ENCODE measurements around the gene FBXL14.

FBXL14 gene

GRCh38 chr12:1532375-1533165, 61.8 kb downstream of the FBXL14 start:
- no peak for DNase-seq

- no peak for DNase-seq
Measured at GRCh38 chr12:1531654-1532374, 62.6 kb downstream of the FBXL14 start.

- no peak for DNase-seq
Measured at GRCh38 chr12:1531153-1531653, 63.2 kb downstream of the FBXL14 start.

- DNase-seq: no peak
Measured at GRCh38 chr12:1530592-1531152, 63.7 kb downstream of the FBXL14 start.

- DNase-seq: no peak
Measured at GRCh38 chr12:1529862-1530591, 64.4 kb downstream of the FBXL14 start.

- no peak for DNase-seq
Measured at GRCh38 chr12:1529228-1529861, 65.0 kb downstream of the FBXL14 start.

- DNase-seq: no peak
Measured at GRCh38 chr12:1528791-1529190, 65.6 kb downstream of the FBXL14 start.

GRCh38 chr12:1527789-1528188, 66.6 kb downstream of the FBXL14 start:
- no peak for DNase-seq

GRCh38 chr12:1525858-1526257, 68.5 kb downstream of the FBXL14 start:
- DNase-seq: no peak

- DNase-seq: no peak
Measured at GRCh38 chr12:1523558-1524050, 70.8 kb downstream of the FBXL14 start.

- DNase-seq: no peak
Measured at GRCh38 chr12:1523046-1523445, 71.3 kb downstream of the FBXL14 start.

GRCh38 chr12:1519642-1520041, 74.7 kb downstream of the FBXL14 start:
- no peak for DNase-seq

- no peak for DNase-seq
Measured at GRCh38 chr12:1518591-1519516, 75.5 kb downstream of the FBXL14 start.

- no peak for DNase-seq
Measured at GRCh38 chr12:1517734-1518525, 76.5 kb downstream of the FBXL14 start.

GRCh38 chr12:1517007-1517406, 77.4 kb downstream of the FBXL14 start:
- no peak for DNase-seq
